ENCODE results near the gene KDM2B. TPM values are rescaled to one million over a fixed set of nuclear protein-coding genes. Genes with fewer than 3 reads are reported as not detected.
A peak's percentile ranks its signal among the peaks of the same experiment; 100 is the strongest.

Gene KDM2B
- total RNA-seq, 1 donor from 2014 or later: 236 TPM

DNA sequence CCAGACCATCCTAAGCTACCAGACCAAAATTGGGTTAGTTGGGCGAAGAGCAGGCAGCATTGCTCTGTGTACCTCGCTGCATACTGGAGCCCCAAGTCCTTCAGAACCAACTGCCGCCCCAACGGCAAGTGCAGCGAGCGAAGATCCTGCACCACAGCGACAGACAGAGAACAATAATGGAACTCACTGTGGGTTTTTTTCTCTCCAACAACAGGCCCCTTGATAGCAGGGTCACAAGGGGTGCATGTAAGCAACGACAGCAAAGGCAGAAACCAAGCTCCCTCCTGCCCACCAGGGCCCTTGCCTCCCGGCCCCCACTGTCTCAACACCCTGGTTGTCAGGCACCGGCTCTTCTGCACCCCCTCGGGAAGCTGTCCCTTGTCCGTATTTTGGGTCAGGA, 141.9 kb downstream of the KDM2B start:
- TF ChIP-seq, protein P1, sequence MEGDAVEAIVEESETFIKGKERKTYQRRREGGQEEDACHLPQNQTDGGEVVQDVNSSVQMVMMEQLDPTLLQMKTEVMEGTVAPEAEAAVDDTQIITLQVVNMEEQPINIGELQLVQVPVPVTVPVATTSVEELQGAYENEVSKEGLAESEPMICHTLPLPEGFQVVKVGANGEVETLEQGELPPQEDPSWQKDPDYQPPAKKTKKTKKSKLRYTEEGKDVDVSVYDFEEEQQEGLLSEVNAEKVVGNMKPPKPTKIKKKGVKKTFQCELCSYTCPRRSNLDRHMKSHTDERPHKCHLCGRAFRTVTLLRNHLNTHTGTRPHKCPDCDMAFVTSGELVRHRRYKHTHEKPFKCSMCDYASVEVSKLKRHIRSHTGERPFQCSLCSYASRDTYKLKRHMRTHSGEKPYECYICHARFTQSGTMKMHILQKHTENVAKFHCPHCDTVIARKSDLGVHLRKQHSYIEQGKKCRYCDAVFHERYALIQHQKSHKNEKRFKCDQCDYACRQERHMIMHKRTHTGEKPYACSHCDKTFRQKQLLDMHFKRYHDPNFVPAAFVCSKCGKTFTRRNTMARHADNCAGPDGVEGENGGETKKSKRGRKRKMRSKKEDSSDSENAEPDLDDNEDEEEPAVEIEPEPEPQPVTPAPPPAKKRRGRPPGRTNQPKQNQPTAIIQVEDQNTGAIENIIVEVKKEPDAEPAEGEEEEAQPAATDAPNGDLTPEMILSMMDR (IDR thresholded peaks at IDR 0.05): no peak
- intact Hi-C loops (cut with micrococcal nuclease): no loop called here
- Mint-ChIP-seq H3K4me1 (peaks cover 2% of the 10 kb centered on the region), H3K27ac (no peak overlapping the region), H3K27me3 (no peaks in the 10 kb centered on the region), H3K9me3 (peaks cover 9% of the 10 kb centered on the region), H3K4me3 (no peak overlapping the region), H3K36me3 (ENCODE audit: low read depth) (peaks cover 90% of the 10 kb centered on the region)
- ChIA-PET CTCF (no interaction called here), POLR2A (interaction anchor here (0.5 to 0.7 kb wide), 2 partner anchors 60 to 478 kb away, joined by 5 to 6 read pairs; no protein-coding TSS in a partner anchor)
- DNase-seq (no peak), ATAC-seq (ENCODE audit: low read depth) (no peak)

DNA sequence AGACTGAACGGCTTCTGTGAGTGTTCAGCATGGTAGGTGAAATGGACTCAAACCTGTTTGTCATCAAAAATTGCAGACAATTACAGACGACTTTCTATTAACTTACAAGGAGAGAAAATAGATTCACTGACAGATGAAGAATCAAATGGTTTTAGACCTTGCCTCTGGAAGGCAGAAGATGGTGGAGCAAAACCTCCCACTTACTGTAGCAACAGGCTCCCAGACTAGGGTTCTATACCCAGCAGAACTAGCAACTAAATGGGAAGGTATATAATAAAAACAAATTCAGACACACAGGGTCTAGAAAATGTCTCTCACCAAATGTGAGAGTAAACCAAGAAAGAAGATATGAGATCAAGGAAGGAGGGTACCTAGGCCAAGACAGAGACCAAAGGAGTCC, 144.1 kb downstream of the KDM2B start:
- H3K36me3 Mint-ChIP-seq (ENCODE audit: low read depth): peaks cover 95% of the 10 kb centered on the region
- peaks cover 9% of the 10 kb centered on the region for H3K9me3 Mint-ChIP-seq
- H3K27ac Mint-ChIP-seq: no peak overlapping the region
- CTCF ChIA-PET: interaction anchor here (1.3 kb wide), 1 partner anchor 101 kb away, joined by 6 read pairs; no protein-coding TSS in a partner anchor
- no peaks in the 10 kb centered on the region for H3K4me1 Mint-ChIP-seq
- intact Hi-C loops (cut with micrococcal nuclease): no loop called here
- POLR2A ChIA-PET: no interaction called here
- no peak overlapping the region for H3K4me3 Mint-ChIP-seq
- TF ChIP-seq, protein P1 (IDR thresholded peaks at IDR 0.05): no peak
- ATAC-seq (ENCODE audit: low read depth) (no peak), DNase-seq (no peak)
- no peaks in the 10 kb centered on the region for H3K27me3 Mint-ChIP-seq

DNA sequence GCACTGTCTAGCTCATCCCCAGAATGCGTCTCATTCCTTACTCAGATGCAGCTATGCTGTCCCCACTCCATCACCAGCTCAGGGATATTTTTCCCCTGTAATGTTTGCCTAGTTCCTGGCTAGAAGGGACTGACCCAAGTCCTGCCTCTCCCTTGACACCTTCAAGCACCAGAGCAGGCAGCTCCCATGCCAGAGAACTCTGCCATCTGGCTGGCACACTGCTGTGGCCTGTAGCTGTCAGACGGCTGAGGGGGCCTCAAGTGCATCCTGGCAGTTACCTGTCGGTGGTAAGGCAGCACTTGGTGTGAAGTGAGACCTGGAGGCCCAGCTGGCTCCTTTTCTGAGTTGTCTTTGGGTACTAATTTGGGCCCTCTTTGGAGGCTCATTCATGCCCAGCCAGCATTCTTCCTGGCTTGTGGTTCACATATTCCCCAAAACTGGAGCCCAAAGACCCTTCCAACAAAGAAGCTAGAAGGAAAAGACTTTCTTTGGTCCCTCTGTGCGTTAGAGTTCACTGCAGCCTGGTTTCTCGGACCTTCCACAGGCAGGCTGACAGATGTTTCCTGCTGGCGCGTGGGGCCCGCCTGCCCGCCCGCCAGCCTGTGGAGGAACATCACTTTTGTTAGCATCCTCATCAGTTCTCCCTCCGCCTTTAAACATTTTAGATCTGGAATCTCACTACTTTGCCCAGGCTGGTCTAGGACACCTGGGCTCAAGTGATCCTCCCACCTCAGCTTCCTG, 147.9 kb downstream of the KDM2B start:
- Mint-ChIP-seq H3K9me3 (peaks cover 9% of the 10 kb centered on the region), H3K27me3 (no peaks in the 10 kb centered on the region), H3K36me3 (ENCODE audit: low read depth) (peaks cover 94% of the 10 kb centered on the region), H3K27ac (peak overlapping the region; percentile 42), H3K4me3 (no peak overlapping the region), H3K4me1 (no peaks in the 10 kb centered on the region)
- ChIA-PET CTCF (interaction anchor here (1.0 to 1.9 kb wide), 2 partner anchors 10 to 65 kb away, joined by 3 to 6 read pairs; no protein-coding TSS in a partner anchor), POLR2A (interaction anchor here (1.0 kb wide), 1 partner anchor 33 kb away, joined by 4 read pairs; the partner anchor contains the start of gene RNF34)
- intact Hi-C loops (cut with micrococcal nuclease): no loop called here
- DNase-seq: no peak
- TF ChIP-seq, protein P1 (IDR thresholded peaks at IDR 0.05): no peak
- no peak for ATAC-seq (ENCODE audit: low read depth)

DNA sequence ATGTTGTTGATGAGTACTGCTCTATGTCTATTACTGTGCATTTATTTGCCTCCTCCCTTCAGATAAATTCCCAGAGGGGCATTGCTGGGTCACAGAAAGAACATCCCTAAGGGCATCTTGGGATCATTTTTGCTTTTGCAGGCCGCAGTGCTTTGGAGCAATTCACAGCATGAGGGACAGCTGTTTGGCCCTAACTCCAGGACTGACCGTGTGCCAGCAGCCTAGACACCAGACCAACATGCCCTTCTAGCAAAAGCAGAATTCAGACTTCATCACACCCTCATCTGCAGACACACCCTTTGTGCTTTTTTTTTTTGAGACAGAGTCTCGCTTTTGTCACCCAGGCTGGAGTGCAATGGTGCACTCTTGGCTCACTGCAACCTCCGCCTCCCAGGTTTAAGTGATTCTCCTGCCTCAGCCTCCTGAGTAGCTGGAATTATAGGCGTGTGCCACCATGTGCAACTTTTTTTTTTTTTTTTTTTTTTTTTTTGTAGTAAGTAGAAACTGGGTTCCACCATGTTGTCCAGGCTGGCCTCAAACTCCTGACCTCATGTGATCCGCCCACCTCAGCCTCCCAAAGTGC, 149.9 kb downstream of the KDM2B start:
- Mint-ChIP-seq H3K4me3 (no peak overlapping the region), H3K9me3 (no peaks in the 10 kb centered on the region), H3K36me3 (ENCODE audit: low read depth) (peaks cover 91% of the 10 kb centered on the region), H3K27me3 (no peaks in the 10 kb centered on the region), H3K27ac (no peak overlapping the region), H3K4me1 (peaks cover 13% of the 10 kb centered on the region)
- POLR2A ChIA-PET: interaction anchor here (0.6 kb wide), 2 partner anchors 33 to 1142 kb away, joined by 3 read pairs; no protein-coding TSS in a partner anchor
- TF ChIP-seq, protein P1 (IDR thresholded peaks at IDR 0.05): no peak
- CTCF ChIA-PET: no interaction called here
- intact Hi-C loops (cut with micrococcal nuclease): no loop called here
- ATAC-seq (ENCODE audit: low read depth) (no peak), DNase-seq (no peak)

DNA sequence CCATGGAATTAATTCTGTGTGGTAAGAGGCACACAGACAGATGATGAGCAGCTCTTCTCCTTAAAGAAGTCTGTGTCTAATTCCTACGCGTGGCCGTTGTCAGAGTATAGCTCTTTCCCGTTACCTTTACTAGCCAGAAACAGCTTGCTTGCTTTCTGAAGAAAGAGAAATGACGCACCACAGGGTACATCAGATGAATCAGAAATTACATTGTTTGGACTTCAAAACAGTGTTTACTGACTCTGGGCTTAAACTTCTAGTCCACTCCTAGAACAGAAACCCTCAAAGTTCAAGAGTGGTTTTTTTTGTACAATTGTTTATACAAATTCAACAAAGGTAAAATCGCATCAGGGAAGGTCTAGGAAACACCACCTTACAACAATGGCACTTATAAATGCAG, 151.9 kb downstream of the KDM2B start:
- CTCF ChIA-PET: interaction anchor here (2.0 kb wide), 1 partner anchor 14 kb away, joined by 5 read pairs; no protein-coding TSS in a partner anchor
- intact Hi-C loops (cut with micrococcal nuclease): loop anchor here (5.0 kb wide), 1 partner anchor 77 kb away; the partner anchor contains the start of gene ANAPC5
- H3K9me3 Mint-ChIP-seq: no peaks in the 10 kb centered on the region
- no peaks in the 10 kb centered on the region for H3K27me3 Mint-ChIP-seq
- DNase-seq: no peak
- TF ChIP-seq, protein P1 (IDR thresholded peaks at IDR 0.05): no peak
- H3K4me3 Mint-ChIP-seq: no peak overlapping the region
- peaks cover 27% of the 10 kb centered on the region for H3K4me1 Mint-ChIP-seq
- H3K36me3 Mint-ChIP-seq (ENCODE audit: low read depth): peaks cover 92% of the 10 kb centered on the region
- no peak for ATAC-seq (ENCODE audit: low read depth)
- POLR2A ChIA-PET: no interaction called here
- no peak overlapping the region for H3K27ac Mint-ChIP-seq

Measured in activated B cell treated with CpG ODN at 0.5 μM for 24 hours (primary cell).